NOMO-1 treated with dmso at 0.1 percent for 144 hours (cell line): ENCODE results near the gene MCTP1.
A peak's percentile ranks its signal among the peaks of the same experiment; 100 is the strongest.

ENCODE experiments used
- DNase-seq: peaks from one replicate; lab custom pipeline; 2025; ENCODE audit not compliant: unreplicated experiment; lab: John Stamatoyannopoulos, UW

Gene MCTP1

GRCh38 chr5:94777056-94777880 lies 507.6 kb downstream of the MCTP1 start:
- no peak for DNase-seq

GRCh38 chr5:94776167-94776566 lies 508.7 kb downstream of the MCTP1 start:
- no peak for DNase-seq

GRCh38 chr5:94775088-94775487 lies 509.8 kb downstream of the MCTP1 start:
- no peak for DNase-seq

- no peak for DNase-seq
Observed at GRCh38 chr5:94771742-94772141, 513.2 kb downstream of the MCTP1 start.

- DNase-seq: no peak
Observed at GRCh38 chr5:94769996-94770395, 514.9 kb downstream of the MCTP1 start.

GRCh38 chr5:94761786-94762185 lies 523.1 kb downstream of the MCTP1 start:
- DNase-seq: no peak

GRCh38 chr5:94761055-94761454 lies 523.8 kb downstream of the MCTP1 start:
- DNase-seq: no peak

- no peak for DNase-seq
Observed at GRCh38 chr5:94759961-94760360, 524.9 kb downstream of the MCTP1 start.

GRCh38 chr5:94759022-94759421 lies 525.9 kb downstream of the MCTP1 start:
- DNase-seq: no peak

GRCh38 chr5:94754824-94755223 lies 530.1 kb downstream of the MCTP1 start:
- no peak for DNase-seq

- DNase-seq: no peak
Observed at GRCh38 chr5:94751460-94751859, 533.4 kb downstream of the MCTP1 start.

- DNase-seq: no peak
Observed at GRCh38 chr5:94750681-94751080, 534.2 kb downstream of the MCTP1 start.

GRCh38 chr5:94749042-94749441 lies 535.9 kb downstream of the MCTP1 start:
- DNase-seq: no peak

- DNase-seq: no peak
Observed at GRCh38 chr5:94748212-94748611, 536.7 kb downstream of the MCTP1 start.

- DNase-seq: no peak
Observed at GRCh38 chr5:94747371-94747770, 537.5 kb downstream of the MCTP1 start.

- peak; percentile 75 for DNase-seq
Observed at GRCh38 chr5:94746731-94747124, 538.2 kb downstream of the MCTP1 start.

- DNase-seq: no peak
Observed at GRCh38 chr5:94745786-94746730, 538.8 kb downstream of the MCTP1 start.

GRCh38 chr5:94744906-94745305 lies 540.0 kb downstream of the MCTP1 start:
- DNase-seq: no peak

- DNase-seq: no peak
Observed at GRCh38 chr5:94742852-94743251, 542.0 kb downstream of the MCTP1 start.

GRCh38 chr5:94740286-94740685 lies 544.6 kb downstream of the MCTP1 start:
- no peak for DNase-seq

GRCh38 chr5:94736498-94736897 lies 548.4 kb downstream of the MCTP1 start:
- no peak for DNase-seq

- DNase-seq: no peak
Observed at GRCh38 chr5:94731471-94731870, 553.4 kb downstream of the MCTP1 start.
